ENCODE results near the gene MTHFSD. TPM values are rescaled to one million over a fixed set of nuclear protein-coding genes. Genes with fewer than 3 reads are reported as not detected.

The MTHFSD gene
- total RNA-seq, 2 experiments from 2014 or later: 7.3 to 7.9 TPM

- ChIA-PET POLR2A (no interaction called here), CTCF (no interaction called here)
- Mint-ChIP-seq H3K9me3 (no peaks in the 10 kb centered on the region), H3K27ac (no peak overlapping the region), H3K27me3 (peaks cover 60% of the 10 kb centered on the region), H3K36me3 (ENCODE audit: low read depth) (no peaks in the 10 kb centered on the region), H3K4me1 (ENCODE audit: low read depth) (peaks cover 24% of the 10 kb centered on the region), H3K4me3 (peak overlapping the region; percentile 42)
- no peak overlapping the region for H3K27ac ChIP-seq (ENCODE audit: low read depth in 1 of 2, low read length in 2 of 2)
- TF ChIP-seq CTCF (IDR thresholded peaks at IDR 0.05): no peak
- DNase-seq: no peak
- intact Hi-C loops (cut with DNase I, micrococcal nuclease): loop anchor here in 1 of 2 experiments (10.0 kb wide), 1 partner anchor 688 kb away; no protein-coding TSS in a partner anchor
- peaks cover 16% of the 10 kb centered on the region for H3K4me1 ChIP-seq (ENCODE audit: insufficient read depth, low read length)
- ATAC-seq (ENCODE audit: poor library complexity): no peak
- H3K9me3 ChIP-seq (ENCODE audit: control insufficient read depth in 1 of 2, insufficient read depth in 1 of 2, low read length in 2 of 2): peaks cover 0 to 25% of the 10 kb centered on the region in 2 experiments
- H3K36me3 ChIP-seq (ENCODE audit: insufficient read depth, low read length): no peaks in the 10 kb centered on the region
- peaks cover 67 to 77% of the 10 kb centered on the region in 2 experiments for H3K27me3 ChIP-seq (ENCODE audit: control insufficient read depth in 1 of 2, insufficient read depth in 2 of 2, low read length in 2 of 2)
- no peak overlapping the region for H3K4me3 ChIP-seq (ENCODE audit: low read length)
These were observed 42.1 kb downstream of the MTHFSD start for GRCh38 chr16:86512860-86513470.

GRCh38 chr16:86512301-86512859 lies 42.7 kb downstream of the MTHFSD start:
- Histone ChIP-seq H3K27ac (ENCODE audit: low read depth in 1 of 2, low read length in 2 of 2) (no peak overlapping the region), H3K9me3 (ENCODE audit: control insufficient read depth in 1 of 2, insufficient read depth in 1 of 2, low read length in 2 of 2) (peaks cover 0 to 31% of the 10 kb centered on the region in 2 experiments), H3K4me1 (ENCODE audit: insufficient read depth, low read length) (peaks cover 16% of the 10 kb centered on the region), H3K4me3 (ENCODE audit: low read length) (no peak overlapping the region), H3K36me3 (ENCODE audit: insufficient read depth, low read length) (no peaks in the 10 kb centered on the region), H3K27me3 (ENCODE audit: control insufficient read depth in 1 of 2, insufficient read depth in 2 of 2, low read length in 2 of 2) (peaks cover 66 to 77% of the 10 kb centered on the region in 2 experiments)
- DNase-seq: no peak
- H3K4me1 Mint-ChIP-seq (ENCODE audit: low read depth): peaks cover 29% of the 10 kb centered on the region
- ATAC-seq (ENCODE audit: poor library complexity): no peak
- H3K27ac Mint-ChIP-seq: no peak overlapping the region
- no peaks in the 10 kb centered on the region for H3K36me3 Mint-ChIP-seq (ENCODE audit: low read depth)
- ChIA-PET POLR2A (no interaction called here), CTCF (no interaction called here)
- H3K9me3 Mint-ChIP-seq: no peaks in the 10 kb centered on the region
- H3K27me3 Mint-ChIP-seq: peaks cover 61% of the 10 kb centered on the region
- TF ChIP-seq CTCF (IDR thresholded peaks at IDR 0.05): no peak
- intact Hi-C loops (cut with DNase I, micrococcal nuclease): loop anchor here in 1 of 2 experiments (10.0 kb wide), 1 partner anchor 688 kb away; no protein-coding TSS in a partner anchor
- H3K4me3 Mint-ChIP-seq: peak overlapping the region; percentile 42

GRCh38 chr16:86511317-86512161 lies 43.5 kb downstream of the MTHFSD start:
- no peak overlapping the region for H3K27ac ChIP-seq (ENCODE audit: low read depth in 1 of 2, low read length in 2 of 2)
- Mint-ChIP-seq H3K27ac (no peak overlapping the region), H3K4me3 (peak overlapping the region; percentile 62), H3K36me3 (ENCODE audit: low read depth) (no peaks in the 10 kb centered on the region), H3K27me3 (peaks cover 62% of the 10 kb centered on the region), H3K9me3 (no peaks in the 10 kb centered on the region), H3K4me1 (ENCODE audit: low read depth) (peaks cover 35% of the 10 kb centered on the region)
- intact Hi-C loops (cut with DNase I, micrococcal nuclease): loop anchor here in 1 of 2 experiments (10.0 kb wide), 1 partner anchor 687 kb away; no protein-coding TSS in a partner anchor
- ChIA-PET CTCF (no interaction called here), POLR2A (no interaction called here)
- peaks cover 16% of the 10 kb centered on the region for H3K4me1 ChIP-seq (ENCODE audit: insufficient read depth, low read length)
- ATAC-seq (ENCODE audit: poor library complexity): no peak
- peaks cover 0 to 29% of the 10 kb centered on the region in 2 experiments for H3K9me3 ChIP-seq (ENCODE audit: control insufficient read depth in 1 of 2, insufficient read depth in 1 of 2, low read length in 2 of 2)
- H3K36me3 ChIP-seq (ENCODE audit: insufficient read depth, low read length): no peaks in the 10 kb centered on the region
- H3K27me3 ChIP-seq (ENCODE audit: control insufficient read depth in 1 of 2, insufficient read depth in 2 of 2, low read length in 2 of 2): peaks cover 68 to 78% of the 10 kb centered on the region in 2 experiments
- H3K4me3 ChIP-seq (ENCODE audit: low read length): no peak overlapping the region
- DNase-seq: no peak
- no peak for TF ChIP-seq CTCF (IDR thresholded peaks at IDR 0.05)
